Thoracic aorta (tissue), 2 donors: ENCODE data around the gene TRPM2. TPM values are rescaled to one million over a fixed set of nuclear protein-coding genes. Genes with fewer than 3 reads are reported as not detected.

ENCODE experiments used
- ATAC-seq: fragments of 150-250 bp; one replicate; pipeline ENCODE4 v1.8.0; 2017; ENCODE audit warnings: low read depth; ENCODE audit not compliant: insufficient number of reproducible peaks, low FRiP score
- DNase-seq: peaks from one replicate; pipeline ENCODE4 v3.0.0-alpha.2; 2020; ENCODE audit warnings: low spot score
- H3K27ac ChIP-seq, 2 donors: fragments of 200-600 bp; sonication (generic); 1 replicate in 1 of 2; 2 replicates in 1 of 2; pipeline ENCODE4 v1.5.1; 2016; ENCODE audit warnings: mild to moderate bottlenecking in 2 of 2, moderate library complexity in 2 of 2
- H3K27me3 ChIP-seq: fragments of 200-600 bp; sonication (generic); replicated peaks from 2 replicates; pipeline ENCODE4 v1.6.0; 2016; ENCODE audit warnings: mild to moderate bottlenecking; ENCODE audit not compliant: insufficient read depth
- H3K36me3 ChIP-seq: fragments of 200-600 bp; sonication (generic); one replicate; pipeline ENCODE4 v1.5.1; 2016
- H3K4me1 ChIP-seq, 2 donors: fragments of 200-600 bp; sonication (generic); 1 replicate in 1 of 2; 2 replicates in 1 of 2; pipeline versions ENCODE4 v1.5.1 to v1.6.0; 2016; ENCODE audit warnings: low read depth in 2 of 2, mild to moderate bottlenecking in 1 of 2; ENCODE audit not compliant: control insufficient read depth in 1 of 2
- H3K4me3 ChIP-seq: fragments of 200-600 bp; sonication (generic); 2 replicates; pipeline ENCODE4 v1.5.1; 2016; ENCODE audit warnings: mild to moderate bottlenecking
- H3K9me3 ChIP-seq: fragments of 200-600 bp; sonication (generic); 2 replicates; pipeline ENCODE4 v1.5.1; 2016
- total RNA-seq, 2 donors: library from RNA; depleted of rRNA; stranded (reverse); fragments of >200 nt; gene quantifications; one replicate each; pipeline versions ENCODE4 v1.1.0 to v1.2.3, GENCODE V29; 2016
- TF ChIP-seq, protein P1 (sequence below): fragments of 200-600 bp; sonication (generic); IDR thresholded peaks from one replicate; pipeline ENCODE4 v1.5.1; 2019; ENCODE audit warnings: antibody characterized with exemption

Gene TRPM2
- total RNA-seq, 2 donors from 2014 or later = 10.4 to 12.9 TPM

DNA sequence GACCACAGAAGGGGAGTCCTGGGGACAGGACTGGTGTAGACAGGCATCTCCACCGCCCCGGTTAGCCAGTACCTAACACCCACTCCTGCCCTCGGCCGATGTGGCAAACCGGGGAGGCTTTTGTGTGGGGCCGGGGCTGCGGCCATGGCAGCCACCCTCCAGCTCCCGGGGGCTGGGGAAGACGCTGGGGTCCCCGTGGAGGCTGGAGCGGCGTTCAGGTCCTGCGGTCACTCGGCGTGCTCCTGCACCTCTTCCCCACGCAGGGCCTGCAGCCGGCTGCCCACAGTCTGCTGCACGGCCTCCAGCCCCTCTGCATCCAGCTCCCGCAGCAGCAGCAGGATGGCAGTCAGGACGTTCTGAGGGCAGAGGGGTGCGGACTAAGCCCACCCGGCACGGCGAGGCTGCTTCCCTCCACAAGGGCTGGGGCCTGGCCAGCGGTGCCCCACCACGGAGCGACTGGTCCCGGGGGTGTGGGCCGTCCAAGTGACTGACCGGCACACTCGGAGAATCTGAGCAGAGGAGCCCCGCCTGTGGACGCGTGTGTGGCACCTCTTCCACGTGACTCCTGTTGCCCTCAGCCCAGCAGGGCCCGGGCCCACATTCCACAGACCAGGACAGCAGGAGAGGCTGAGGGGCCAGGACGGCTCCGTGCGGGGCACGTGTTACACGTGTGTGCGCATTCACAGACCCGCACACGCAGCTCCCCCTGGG is 23.3 kb upstream of the TRPM2 start:
- no peak for ATAC-seq
- TF ChIP-seq, protein P1, sequence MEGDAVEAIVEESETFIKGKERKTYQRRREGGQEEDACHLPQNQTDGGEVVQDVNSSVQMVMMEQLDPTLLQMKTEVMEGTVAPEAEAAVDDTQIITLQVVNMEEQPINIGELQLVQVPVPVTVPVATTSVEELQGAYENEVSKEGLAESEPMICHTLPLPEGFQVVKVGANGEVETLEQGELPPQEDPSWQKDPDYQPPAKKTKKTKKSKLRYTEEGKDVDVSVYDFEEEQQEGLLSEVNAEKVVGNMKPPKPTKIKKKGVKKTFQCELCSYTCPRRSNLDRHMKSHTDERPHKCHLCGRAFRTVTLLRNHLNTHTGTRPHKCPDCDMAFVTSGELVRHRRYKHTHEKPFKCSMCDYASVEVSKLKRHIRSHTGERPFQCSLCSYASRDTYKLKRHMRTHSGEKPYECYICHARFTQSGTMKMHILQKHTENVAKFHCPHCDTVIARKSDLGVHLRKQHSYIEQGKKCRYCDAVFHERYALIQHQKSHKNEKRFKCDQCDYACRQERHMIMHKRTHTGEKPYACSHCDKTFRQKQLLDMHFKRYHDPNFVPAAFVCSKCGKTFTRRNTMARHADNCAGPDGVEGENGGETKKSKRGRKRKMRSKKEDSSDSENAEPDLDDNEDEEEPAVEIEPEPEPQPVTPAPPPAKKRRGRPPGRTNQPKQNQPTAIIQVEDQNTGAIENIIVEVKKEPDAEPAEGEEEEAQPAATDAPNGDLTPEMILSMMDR = no peak
- no peak overlapping the region for H3K27ac ChIP-seq
- H3K4me1 ChIP-seq = no peaks in the 10 kb centered on the region
- DNase-seq = no peak
- H3K4me3 ChIP-seq = no peak overlapping the region
- no peaks in the 10 kb centered on the region for H3K9me3 ChIP-seq
- H3K27me3 ChIP-seq = no peaks in the 10 kb centered on the region
- peaks cover 16% of the 10 kb centered on the region for H3K36me3 ChIP-seq

DNA sequence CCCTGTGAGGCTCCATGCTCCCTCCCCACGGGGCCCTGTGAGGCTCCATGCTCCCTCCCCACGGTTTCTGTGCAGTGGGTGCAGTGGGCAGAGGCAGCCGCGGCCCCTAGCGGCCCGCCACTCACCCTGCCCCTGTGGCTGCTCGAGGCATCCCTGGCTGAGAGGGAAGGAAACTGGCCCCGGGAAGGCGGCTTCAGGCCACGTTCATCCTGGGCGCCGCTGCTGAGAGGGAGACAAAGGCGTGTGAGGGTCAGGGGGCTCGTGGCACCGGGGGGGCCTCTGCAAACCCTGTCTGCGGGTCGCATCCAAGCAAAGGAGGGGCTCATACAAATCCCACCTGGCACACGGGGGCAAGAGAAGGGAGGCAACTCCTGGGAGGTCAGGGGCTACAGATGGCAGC is 22.7 kb upstream of the TRPM2 start:
- TF ChIP-seq, protein P1 = no peak
- DNase-seq = no peak
- Histone ChIP-seq H3K9me3 (no peaks in the 10 kb centered on the region), H3K27me3 (no peaks in the 10 kb centered on the region), H3K27ac (no peak overlapping the region), H3K4me1 (no peaks in the 10 kb centered on the region), H3K36me3 (peaks cover 12% of the 10 kb centered on the region), H3K4me3 (no peak overlapping the region)
- no peak for ATAC-seq

DNA sequence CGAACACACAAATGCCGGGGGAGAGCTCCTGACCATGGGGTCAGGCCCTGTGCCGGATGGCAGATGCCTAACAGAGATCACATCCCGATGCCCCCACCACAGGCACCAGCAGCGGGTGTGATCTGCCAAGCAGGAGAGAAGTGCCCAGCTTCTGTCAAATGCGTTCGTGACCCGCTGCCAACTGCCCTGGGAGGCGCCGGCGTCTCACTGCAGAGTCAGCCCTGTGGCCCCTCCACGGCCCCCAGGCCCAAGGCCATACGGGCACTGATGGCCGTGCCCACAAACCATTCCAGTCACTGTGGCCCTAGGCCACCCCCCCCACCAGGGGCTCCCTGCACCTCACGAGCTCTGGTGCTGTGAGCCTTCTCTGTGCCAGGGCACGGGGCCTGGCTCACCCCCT is 22.2 kb upstream of the TRPM2 start:
- TF ChIP-seq, protein P1 = no peak
- Histone ChIP-seq H3K4me1 (no peaks in the 10 kb centered on the region), H3K27ac (no peak overlapping the region), H3K27me3 (no peaks in the 10 kb centered on the region), H3K4me3 (no peak overlapping the region), H3K36me3 (peaks cover 10% of the 10 kb centered on the region), H3K9me3 (no peaks in the 10 kb centered on the region)
- no peak for DNase-seq
- ATAC-seq = no peak

DNA sequence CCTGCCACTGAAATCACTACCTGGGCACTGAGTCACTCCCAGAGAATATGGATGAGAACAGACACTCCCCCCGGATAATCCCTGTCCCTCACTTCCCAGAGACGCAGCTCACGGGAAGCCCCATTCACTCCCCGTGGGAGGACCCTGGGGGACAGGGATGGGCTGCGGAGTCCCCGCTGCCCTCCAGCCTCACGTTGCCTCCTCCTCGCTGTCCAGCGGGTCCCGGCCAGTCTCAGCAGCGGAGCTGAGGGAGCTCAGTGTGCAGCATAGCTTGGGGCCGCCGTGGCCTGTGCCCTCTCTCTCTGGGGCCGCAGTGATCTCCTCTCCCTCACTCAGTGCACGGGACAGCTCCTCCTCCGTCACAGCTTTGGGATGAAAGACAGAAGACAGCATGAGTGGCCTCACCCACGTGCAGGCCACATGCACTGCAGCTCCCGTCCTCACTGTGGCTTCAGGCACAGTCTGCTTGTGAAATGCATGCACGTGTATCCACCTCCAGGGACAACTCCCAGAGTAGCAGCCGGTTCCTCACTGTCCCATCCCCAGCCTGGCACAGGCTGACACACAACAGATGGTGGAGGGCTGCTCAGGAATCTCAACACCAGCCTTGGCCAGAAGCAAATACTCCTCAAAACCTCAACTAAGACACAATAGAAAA is 21.6 kb upstream of the TRPM2 start:
- Histone ChIP-seq H3K9me3 (no peaks in the 10 kb centered on the region), H3K4me1 (no peaks in the 10 kb centered on the region), H3K27me3 (no peaks in the 10 kb centered on the region), H3K4me3 (no peak overlapping the region), H3K36me3 (peaks cover 10% of the 10 kb centered on the region), H3K27ac (no peak overlapping the region)
- DNase-seq (no peak), ATAC-seq (no peak)
- TF ChIP-seq, protein P1 = no peak

DNA sequence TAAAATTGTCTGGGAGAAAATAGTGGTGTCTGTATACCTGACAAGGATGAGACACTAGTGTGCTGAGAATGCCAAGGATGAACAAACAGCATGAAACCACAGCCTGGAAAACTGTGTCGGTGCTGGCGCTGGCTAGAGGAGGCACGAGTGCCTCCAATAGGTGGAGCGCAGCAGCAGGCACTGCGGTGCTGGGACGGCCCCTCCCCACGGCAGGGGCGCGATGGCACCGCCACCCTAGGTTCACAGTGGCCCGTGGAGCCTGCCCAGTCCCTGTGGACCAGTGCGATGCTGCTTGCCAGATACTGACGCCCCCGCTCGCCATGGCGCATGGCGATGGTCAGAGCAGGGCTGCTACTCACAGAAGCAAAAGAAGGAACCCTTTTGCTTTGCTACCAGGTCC is 21.0 kb upstream of the TRPM2 start:
- Histone ChIP-seq H3K9me3 (no peaks in the 10 kb centered on the region), H3K27me3 (no peaks in the 10 kb centered on the region), H3K4me3 (no peak overlapping the region), H3K4me1 (no peaks in the 10 kb centered on the region), H3K36me3 (peaks cover 10% of the 10 kb centered on the region), H3K27ac (no peak overlapping the region)
- DNase-seq = no peak
- TF ChIP-seq, protein P1 = no peak
- ATAC-seq = no peak
